Measurements from ENCODE around the gene NEUROG2. TPM values are rescaled to one million over a fixed set of nuclear protein-coding genes. Genes with fewer than 3 reads are reported as not detected.

The NEUROG2 gene
- total and polyA plus RNA-seq, 2 donors (not counting 3 experiments of a cell fraction or from before 2014, with no cell fraction given), result not detected

GRCh38 chr4:112536123-112536522 is 20.1 kb upstream of the NEUROG2 start:
- dilution Hi-C loops (cut with MboI; ENCODE audit: extremely low pct_ligation_motif_present, low sequenced_read_pairs), result no loop called here
- TF ChIP-seq JUN (IDR thresholded peaks at IDR 0.05; ENCODE audit: borderline replicate concordance, insufficient read depth, insufficient read length, low read depth), result no peak
- no peak for TF ChIP-seq FOS (IDR thresholded peaks at IDR 0.05; ENCODE audit: borderline replicate concordance, insufficient read depth, low read length)
- TF ChIP-seq EZH2 (IDR thresholded peaks at IDR 0.05; ENCODE audit: borderline replicate concordance, low read depth, low read length, severe bottlenecking), result no peak
- no peak for TF ChIP-seq POLR2AphosphoS5 (IDR thresholded peaks at IDR 0.05; ENCODE audit: insufficient read depth, low read depth, low read length)
- no peak for TF ChIP-seq GATA2 (IDR thresholded peaks at IDR 0.05; ENCODE audit: insufficient read depth, insufficient read length, low read depth, low read length)
- TF ChIP-seq POLR2A (IDR thresholded peaks at IDR 0.05; ENCODE audit: low read depth, low read length), result no peak
- TF ChIP-seq MYC (IDR thresholded peaks at IDR 0.05; ENCODE audit: low read depth, low read length), result no peak
- TF ChIP-seq, protein P1, sequence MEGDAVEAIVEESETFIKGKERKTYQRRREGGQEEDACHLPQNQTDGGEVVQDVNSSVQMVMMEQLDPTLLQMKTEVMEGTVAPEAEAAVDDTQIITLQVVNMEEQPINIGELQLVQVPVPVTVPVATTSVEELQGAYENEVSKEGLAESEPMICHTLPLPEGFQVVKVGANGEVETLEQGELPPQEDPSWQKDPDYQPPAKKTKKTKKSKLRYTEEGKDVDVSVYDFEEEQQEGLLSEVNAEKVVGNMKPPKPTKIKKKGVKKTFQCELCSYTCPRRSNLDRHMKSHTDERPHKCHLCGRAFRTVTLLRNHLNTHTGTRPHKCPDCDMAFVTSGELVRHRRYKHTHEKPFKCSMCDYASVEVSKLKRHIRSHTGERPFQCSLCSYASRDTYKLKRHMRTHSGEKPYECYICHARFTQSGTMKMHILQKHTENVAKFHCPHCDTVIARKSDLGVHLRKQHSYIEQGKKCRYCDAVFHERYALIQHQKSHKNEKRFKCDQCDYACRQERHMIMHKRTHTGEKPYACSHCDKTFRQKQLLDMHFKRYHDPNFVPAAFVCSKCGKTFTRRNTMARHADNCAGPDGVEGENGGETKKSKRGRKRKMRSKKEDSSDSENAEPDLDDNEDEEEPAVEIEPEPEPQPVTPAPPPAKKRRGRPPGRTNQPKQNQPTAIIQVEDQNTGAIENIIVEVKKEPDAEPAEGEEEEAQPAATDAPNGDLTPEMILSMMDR (IDR thresholded peaks at IDR 0.05; ENCODE audit: extremely low read depth in 1 of 2, insufficient read depth in 1 of 2, low read depth in 1 of 2, low read length in 2 of 2), result no peak
- DNase-seq (ENCODE audit: low read depth, low spot score) (no peak), FAIRE-seq (no peak)
- intact Hi-C loops (cut with micrococcal nuclease), result no loop called here
- ChIA-PET CTCF (interaction anchor here (1.2 to 1.7 kb wide), 2 partner anchors 15 to 36 kb away, joined by 3 read pairs; no protein-coding TSS in a partner anchor), POLR2A (no interaction called here)
- Histone ChIP-seq H3K4me2 (ENCODE audit: insufficient read depth, low read length) (no peak overlapping the region), H3K27me3 (ENCODE audit: control insufficient read depth in 2 of 2, insufficient read depth in 2 of 2, low read length in 2 of 2) (no peaks in the 10 kb centered on the region), H3K36me3 (ENCODE audit: control insufficient read depth in 2 of 2, extremely low read depth in 1 of 2, insufficient read depth in 2 of 2, low read length in 2 of 2) (no peaks in the 10 kb centered on the region), H3K9me1 (replicated peaks; ENCODE audit: control insufficient read depth, extremely low read depth, insufficient read depth, low read length) (no peaks in the 10 kb centered on the region), H3K27ac (ENCODE audit: insufficient read depth, low read depth, low read length) (no peak overlapping the region), H3K4me3 (replicated peaks in 1 of 3; ENCODE audit: insufficient read depth in 1 of 3, low read depth in 1 of 3, low read length in 3 of 3) (no peak overlapping the region), H3K9me3 (replicated peaks; ENCODE audit: control insufficient read depth, insufficient read depth, low read length) (no peaks in the 10 kb centered on the region), H4K20me1 (replicated peaks; ENCODE audit: control insufficient read depth, extremely low read depth, insufficient read depth, low read length) (no peaks in the 10 kb centered on the region), H3K4me1 (ENCODE audit: control insufficient read depth, extremely low read depth, insufficient read depth, low read length) (no peaks in the 10 kb centered on the region), H2AFZ (ENCODE audit: low read depth, low read length) (no peak overlapping the region), H3K79me2 (ENCODE audit: control insufficient read depth, insufficient read depth, low read length) (no peaks in the 10 kb centered on the region), H3K9ac (replicated peaks; ENCODE audit: extremely low read depth, insufficient read depth, low read length) (no peak overlapping the region)
- no TSS peak for BruUV-seq (replicated peaks)

All from endothelial cell of umbilical vein (primary cell).